Upper lobe of left lung (tissue), 6 donors: Measurements from ENCODE around the gene ZNF507. TPM values are rescaled to one million over a fixed set of nuclear protein-coding genes. Genes with fewer than 3 reads are reported as not detected.
A peak's percentile ranks its signal among the peaks of the same experiment; 100 is the strongest.

Experiments used
- ATAC-seq, 2 donors: fragments of 200-7000 bp; cut with Tn5 transposase; one replicate each; pipeline ENCODE4 v1.9.1; 2022; ENCODE audit warnings: mild to moderate bottlenecking in 2 of 2, moderate library complexity in 2 of 2; ENCODE audit not compliant: low FRiP score in 2 of 2
- DNase-seq, 2 donors: peaks; one replicate each; pipeline ENCODE4 v3.0.0-alpha.2; 2019 to 2020
- H3K27ac ChIP-seq, 4 donors: fragments of 200-600 bp; sonication (generic); one replicate each; pipeline ENCODE4 v1.5.1; 2016 to 2019
- H3K27me3 ChIP-seq, 4 donors: fragments of 200-600 bp; sonication (generic); one replicate each; pipeline ENCODE4 v1.5.1; 2017 to 2019
- H3K36me3 ChIP-seq, 4 donors: fragments of 200-600 bp; sonication (generic); one replicate each; pipeline ENCODE4 v1.5.1; 2016 to 2019
- H3K4me1 ChIP-seq, 4 donors: fragments of 200-600 bp; sonication (generic); one replicate each; pipeline ENCODE4 v1.5.1; 2018 to 2019
- H3K4me3 ChIP-seq, 4 donors: fragments of 200-600 bp; sonication (generic); one replicate each; pipeline ENCODE4 v1.5.1; 2017 to 2019; ENCODE audit warnings: mild to moderate bottlenecking in 2 of 4, moderate library complexity in 1 of 4
- H3K9me3 ChIP-seq, 4 donors: fragments of 200-600 bp; sonication (generic); one replicate each; pipeline ENCODE4 v1.5.1; 2018 to 2019
- CTCF ChIP-seq, 6 experiments: fragments of 450-650 bp in 4 of 6; fragments of 200-600 bp in 2 of 6; sonication (generic) in 2 of 6; IDR thresholded peaks; one replicate each; pipeline ENCODE4 v1.5.1; 2016 to 2019; ENCODE audit warnings: antibody characterized with exemption in 6 of 6
- EP300 ChIP-seq, 4 donors: sonication (generic); formaldehyde crosslinking; IDR thresholded peaks; one replicate each; pipeline ENCODE4 v1.5.1; 2017; ENCODE audit warnings: antibody characterized with exemption in 4 of 4, control low read depth in 2 of 4
- POLR2A ChIP-seq, 4 donors: fragments of 450-650 bp; IDR thresholded peaks; one replicate each; pipeline ENCODE4 v1.5.1; 2016 to 2017; ENCODE audit warnings: antibody characterized with exemption in 4 of 4, mild to moderate bottlenecking in 2 of 4
- POLR2AphosphoS5 ChIP-seq, 2 donors: sonication (generic); formaldehyde crosslinking; IDR thresholded peaks; one replicate each; pipeline ENCODE4 v1.5.1; 2017; ENCODE audit warnings: antibody characterized with exemption in 2 of 2
- WGBS, 2 donors: methylation state at CpG; one replicate each; pipeline ENCODE4 v1.1.5; 2017 to 2018; 5-methylcytosine and 5-hydroxymethylcytosine counted together
- total RNA-seq, 6 donors: library from RNA; depleted of rRNA in 4 of 6; stranded (reverse); fragments of >200 nt in 4 of 6; gene quantifications; one replicate each; pipeline versions ENCODE4 v1.1.0 to v1.2.1, GENCODE V29; 2016 to 2021
- donor health status: DM: no; HTN: no; CAD: no; lungs with moderate emphysema.
- donor health status: DM: no; HTN: yes; CAD: no; lungs with severe emphysema.

Gene ZNF507
- 10 to 100 TPM; 13.0 to 27.2 (median 17.5) TPM for total RNA-seq

- 7 to 13% methylated on average over 23 to 61 of the region's 72 CpGs for WGBS, 2 donors
- DNase-seq (peak; percentile 75 to 97), ATAC-seq (peak; percentile 91 to 98)
- TF ChIP-seq CTCF (IDR thresholded peaks at IDR 0.05) (peak in 1 of 6 experiments; percentile 21), POLR2AphosphoS5 (IDR thresholded peaks at IDR 0.05) (peak; percentile 54 to 59), POLR2A (IDR thresholded peaks at IDR 0.05) (peak in 2 of 4 donors; percentile 43 to 54), EP300 (IDR thresholded peaks at IDR 0.05) (no peak)
- Histone ChIP-seq H3K4me1 (peaks cover 15 to 45% (median 28%) of the 10 kb centered on the region in 4 donors), H3K9me3 (no peaks in the 10 kb centered on the region), H3K4me3 (peak within 1 kb of the TSS; percentile 52 to 99 (median 76)), H3K27ac (peak within 1 kb of the TSS; percentile 70 to 89 (median 85)), H3K36me3 (peaks cover 0 to 25% (median 1%) of the 10 kb centered on the region in 4 donors), H3K27me3 (no peaks in the 10 kb centered on the region)
Observed at GRCh38 chr19:32345261-32346207, at the start of gene ZNF507. ZNF507 (plus strand) TSS chr19:32345610; CDS start chr19:32352831, 7,221 bp downstream.

GRCh38 chr19:32296694-32297093, 48.7 kb upstream of the ZNF507 start:
- no peak for ATAC-seq
- Histone ChIP-seq H3K4me3 (no peak overlapping the region), H3K27me3 (no peaks in the 10 kb centered on the region), H3K27ac (no peak overlapping the region), H3K9me3 (peaks cover 0 to 7% (median 0%) of the 10 kb centered on the region in 4 donors), H3K4me1 (no peaks in the 10 kb centered on the region), H3K36me3 (no peaks in the 10 kb centered on the region)
- TF ChIP-seq POLR2AphosphoS5 (IDR thresholded peaks at IDR 0.05) (no peak), EP300 (IDR thresholded peaks at IDR 0.05) (no peak), CTCF (IDR thresholded peaks at IDR 0.05) (no peak), POLR2A (IDR thresholded peaks at IDR 0.05) (no peak)
- no peak for DNase-seq
- 100% methylated on average over 1 of the region's 1 CpG for WGBS, 2 donors

GRCh38 chr19:32302778-32303177, 42.6 kb upstream of the ZNF507 start:
- no peak overlapping the region for H3K4me3 ChIP-seq
- H3K36me3 ChIP-seq: no peaks in the 10 kb centered on the region
- DNase-seq (no peak), ATAC-seq (no peak)
- H3K27ac ChIP-seq: no peak overlapping the region
- TF ChIP-seq POLR2A (IDR thresholded peaks at IDR 0.05): no peak
- peaks cover 4 to 17% (median 8%) of the 10 kb centered on the region in 4 donors for H3K9me3 ChIP-seq
- no peaks in the 10 kb centered on the region for H3K4me1 ChIP-seq
- no peaks in the 10 kb centered on the region for H3K27me3 ChIP-seq

- ATAC-seq: no peak
- DNase-seq: no peak
- no peak for TF ChIP-seq CTCF (IDR thresholded peaks at IDR 0.05)
- no peak for TF ChIP-seq POLR2A (IDR thresholded peaks at IDR 0.05)
- TF ChIP-seq POLR2AphosphoS5 (IDR thresholded peaks at IDR 0.05): no peak
- no peak for TF ChIP-seq EP300 (IDR thresholded peaks at IDR 0.05)
- H3K4me3 ChIP-seq: no peak overlapping the region
- H3K4me1 ChIP-seq: no peaks in the 10 kb centered on the region
- peaks cover 4 to 17% (median 8%) of the 10 kb centered on the region in 4 donors for H3K9me3 ChIP-seq
- H3K27ac ChIP-seq: no peak overlapping the region
- no peaks in the 10 kb centered on the region for H3K27me3 ChIP-seq
- no peaks in the 10 kb centered on the region for H3K36me3 ChIP-seq
- WGBS, 2 donors: 95 to 98% methylated on average over 1 of the region's 1 CpG
Observed at GRCh38 chr19:32303193-32303592, 42.2 kb upstream of the ZNF507 start.

- Histone ChIP-seq H3K4me3 (no peak overlapping the region), H3K4me1 (no peaks in the 10 kb centered on the region), H3K36me3 (no peaks in the 10 kb centered on the region), H3K27me3 (no peaks in the 10 kb centered on the region), H3K9me3 (peaks cover 3 to 14% (median 5%) of the 10 kb centered on the region in 4 donors), H3K27ac (no peak overlapping the region)
- DNase-seq (no peak), ATAC-seq (peak in 1 of 2 donors; percentile 47)
- TF ChIP-seq POLR2A (IDR thresholded peaks at IDR 0.05) (no peak), EP300 (IDR thresholded peaks at IDR 0.05) (no peak), CTCF (IDR thresholded peaks at IDR 0.05) (no peak), POLR2AphosphoS5 (IDR thresholded peaks at IDR 0.05) (no peak)
- 80 to 81% methylated on average over 5 of the region's 5 CpGs for WGBS, 2 donors
Observed at GRCh38 chr19:32307591-32307990, 37.8 kb upstream of the ZNF507 start.
